Activated T-cell treated with anti-CD3 and anti-CD28 coated beads, Interleukin-2, amount 50 U/mL, for 1 hour (primary cell): Measurements from ENCODE around the gene ZDHHC1.
"Not testable (repeated sequence)": the region's sequence is repeated elsewhere in the genome, so short reads cannot be mapped to it uniquely, and the experiment has no call there.

Experiments
- DNase-seq: peaks from one replicate; pipeline ENCODE4 v3.0.0-alpha.2; 2020

Gene ZDHHC1

GRCh38 chr16:67391424-67392300 is 24.6 kb downstream of the ZDHHC1 start:
- no peak for DNase-seq

- no peak for DNase-seq
Observed at GRCh38 chr16:67390816-67391423, 25.4 kb downstream of the ZDHHC1 start.

GRCh38 chr16:67389911-67390815 is 26.1 kb downstream of the ZDHHC1 start:
- no peak for DNase-seq

GRCh38 chr16:67388591-67388990 is 27.7 kb downstream of the ZDHHC1 start:
- DNase-seq, result no peak

- DNase-seq, result no peak
Observed at GRCh38 chr16:67388191-67388590, 28.1 kb downstream of the ZDHHC1 start.

- no peak for DNase-seq
Observed at GRCh38 chr16:67387479-67388079, 28.7 kb downstream of the ZDHHC1 start.

GRCh38 chr16:67386861-67387455 is 29.3 kb downstream of the ZDHHC1 start:
- DNase-seq, result no peak

- DNase-seq, result no peak
Observed at GRCh38 chr16:67384778-67385510, 31.3 kb downstream of the ZDHHC1 start.

GRCh38 chr16:67383284-67383683 is 33.0 kb downstream of the ZDHHC1 start:
- no peak for DNase-seq

- no peak for DNase-seq
Observed at GRCh38 chr16:67378642-67379041, 37.6 kb downstream of the ZDHHC1 start.

- not testable (repeated sequence) for DNase-seq
Observed at GRCh38 chr16:67376012-67376411, 40.3 kb downstream of the ZDHHC1 start.

- DNase-seq, result no peak
Observed at GRCh38 chr16:67372664-67373063, 43.6 kb downstream of the ZDHHC1 start.

- no peak for DNase-seq
Observed at GRCh38 chr16:67370661-67371060, 45.6 kb downstream of the ZDHHC1 start.

GRCh38 chr16:67364600-67365235 is 51.6 kb downstream of the ZDHHC1 start:
- DNase-seq, result no peak

- no peak for DNase-seq
Observed at GRCh38 chr16:67361038-67361437, 55.2 kb downstream of the ZDHHC1 start.

- DNase-seq, result not testable (repeated sequence)
Observed at GRCh38 chr16:67359540-67360269, 56.6 kb downstream of the ZDHHC1 start.

GRCh38 chr16:67357561-67357960 is 58.7 kb downstream of the ZDHHC1 start:
- no peak for DNase-seq

GRCh38 chr16:67356396-67356795 is 59.9 kb downstream of the ZDHHC1 start:
- DNase-seq, result no peak

GRCh38 chr16:67352463-67352862 is 63.8 kb downstream of the ZDHHC1 start:
- DNase-seq, result not testable (repeated sequence)

- DNase-seq, result no peak
Observed at GRCh38 chr16:67350324-67350723, 66.0 kb downstream of the ZDHHC1 start.
